Thyroid gland (tissue), 4 donors: ENCODE data around the gene PLXDC2. TPM values are rescaled to one million over a fixed set of nuclear protein-coding genes. Genes with fewer than 3 reads are reported as not detected.

ENCODE experiments used
- DNase-seq, 2 donors: peaks; one replicate each; pipeline ENCODE4 v3.0.0-alpha.2; 2019
- H3K27ac ChIP-seq, 3 donors: fragments of 200-600 bp; sonication (generic); 1 replicate in 2 of 3; 2 replicates in 1 of 3; pipeline ENCODE4 v1.5.1; 2016 to 2019; ENCODE audit warnings: mild to moderate bottlenecking in 1 of 3, moderate library complexity in 1 of 3
- H3K27me3 ChIP-seq: fragments of 200-600 bp; sonication (generic); one replicate; pipeline ENCODE4 v1.5.1; 2019
- H3K36me3 ChIP-seq, 2 donors: fragments of 200-600 bp; sonication (generic); one replicate each; pipeline ENCODE4 v1.5.1; 2016 to 2019
- H3K4me1 ChIP-seq, 2 donors: fragments of 200-600 bp; sonication (generic); one replicate each; pipeline ENCODE4 v1.5.1; 2017 to 2019
- H3K4me3 ChIP-seq, 3 donors: fragments of 200-600 bp; sonication (generic); replicated peaks in 1 of 3; 1 replicate in 2 of 3; 2 replicates in 1 of 3; pipeline ENCODE4 v1.5.1; 2016; ENCODE audit warnings: mild to moderate bottlenecking in 1 of 3
- H3K9me3 ChIP-seq: fragments of 200-600 bp; sonication (generic); one replicate; pipeline ENCODE4 v1.5.1; 2017
- CTCF ChIP-seq, 6 experiments: fragments of 200-600 bp in 3 of 6; fragments of 450-650 bp in 3 of 6; sonication (generic) in 3 of 6; IDR thresholded peaks; one replicate each; pipeline ENCODE4 v1.5.1; 2016 to 2019; ENCODE audit warnings: antibody characterized with exemption in 6 of 6, mild to moderate bottlenecking in 2 of 6, inconsistent platforms in 1 of 6, moderate library complexity in 1 of 6
- POLR2A ChIP-seq, 2 donors: fragments of 450-650 bp; IDR thresholded peaks; one replicate each; pipeline ENCODE4 v1.6.1; 2017; ENCODE audit warnings: antibody characterized with exemption in 2 of 2, mild to moderate bottlenecking in 2 of 2, moderate library complexity in 1 of 2
- WGBS, 2 donors: methylation state at CpG; one replicate each; pipeline ENCODE4 v1.1.5; 2017; 5-methylcytosine and 5-hydroxymethylcytosine counted together
- intact Hi-C: fragments of 100-400 bp; cut with DNase I; formaldehyde crosslinking; loops from one replicate; pipeline ENCODE4 v1.15.1; 2023
- total RNA-seq, 4 donors: library from RNA; depleted of rRNA; stranded (reverse); fragments of >200 nt; gene quantifications; one replicate each; pipeline ENCODE4 v1.2.3, GENCODE V29; 2016

PLXDC2 gene
- total RNA-seq, 4 donors from 2014 or later: 44.6 to 91.0 (median 47.6) TPM

- TF ChIP-seq CTCF (IDR thresholded peaks at IDR 0.05): no peak
- TF ChIP-seq POLR2A (IDR thresholded peaks at IDR 0.05): no peak
- Histone ChIP-seq H3K9me3 (no peaks in the 10 kb centered on the region), H3K36me3 (no peaks in the 10 kb centered on the region), H3K27me3 (no peaks in the 10 kb centered on the region), H3K27ac (no peak overlapping the region), H3K4me3 (no peak overlapping the region), H3K4me1 (no peaks in the 10 kb centered on the region)
- intact Hi-C loops: no loop called here
- WGBS, 2 donors: 80 to 85% methylated on average over 1 of the region's 1 CpG
- no peak for DNase-seq
These were observed 448.9 kb downstream of the PLXDC2 start for GRCh38 chr10:20265146-20265545.

GRCh38 chr10:20267734-20268133 lies 451.5 kb downstream of the PLXDC2 start:
- no peak for DNase-seq
- no peaks in the 10 kb centered on the region for H3K27me3 ChIP-seq
- H3K9me3 ChIP-seq: no peaks in the 10 kb centered on the region
- H3K36me3 ChIP-seq: no peaks in the 10 kb centered on the region
- no peak overlapping the region for H3K27ac ChIP-seq
- intact Hi-C loops: no loop called here
- H3K4me1 ChIP-seq: no peaks in the 10 kb centered on the region
- TF ChIP-seq CTCF (IDR thresholded peaks at IDR 0.05): no peak
- TF ChIP-seq POLR2A (IDR thresholded peaks at IDR 0.05): no peak
- H3K4me3 ChIP-seq: no peak overlapping the region

GRCh38 chr10:20271490-20271889 lies 455.3 kb downstream of the PLXDC2 start:
- WGBS, 2 donors: 60 to 68% methylated on average over 2 of the region's 2 CpGs
- TF ChIP-seq POLR2A (IDR thresholded peaks at IDR 0.05) (no peak), CTCF (IDR thresholded peaks at IDR 0.05) (no peak)
- Histone ChIP-seq H3K4me3 (no peak overlapping the region), H3K27ac (no peak overlapping the region), H3K4me1 (no peaks in the 10 kb centered on the region), H3K36me3 (no peaks in the 10 kb centered on the region), H3K9me3 (no peaks in the 10 kb centered on the region), H3K27me3 (no peaks in the 10 kb centered on the region)
- DNase-seq: no peak
- intact Hi-C loops: no loop called here

GRCh38 chr10:20272608-20273007 lies 456.4 kb downstream of the PLXDC2 start:
- intact Hi-C loops: no loop called here
- H3K9me3 ChIP-seq: no peaks in the 10 kb centered on the region
- TF ChIP-seq CTCF (IDR thresholded peaks at IDR 0.05): no peak
- no peak for TF ChIP-seq POLR2A (IDR thresholded peaks at IDR 0.05)
- no peaks in the 10 kb centered on the region for H3K36me3 ChIP-seq
- H3K27me3 ChIP-seq: no peaks in the 10 kb centered on the region
- H3K27ac ChIP-seq: no peak overlapping the region
- WGBS, 2 donors: 50 to 70% methylated on average over 2 of the region's 2 CpGs
- no peak for DNase-seq
- no peaks in the 10 kb centered on the region for H3K4me1 ChIP-seq
- H3K4me3 ChIP-seq: no peak overlapping the region

- Histone ChIP-seq H3K9me3 (no peaks in the 10 kb centered on the region), H3K4me1 (no peaks in the 10 kb centered on the region), H3K36me3 (no peaks in the 10 kb centered on the region), H3K27ac (no peak overlapping the region), H3K4me3 (no peak overlapping the region), H3K27me3 (no peaks in the 10 kb centered on the region)
- TF ChIP-seq POLR2A (IDR thresholded peaks at IDR 0.05) (no peak), CTCF (IDR thresholded peaks at IDR 0.05) (no peak)
- intact Hi-C loops: no loop called here
- DNase-seq: no peak
- WGBS, 2 donors: 76 to 77% methylated on average over 3 of the region's 3 CpGs
These were observed 458.3 kb downstream of the PLXDC2 start for GRCh38 chr10:20274571-20274970.
